ENCODE measurements around the gene MTCH1.

The MTCH1 gene, protein sequence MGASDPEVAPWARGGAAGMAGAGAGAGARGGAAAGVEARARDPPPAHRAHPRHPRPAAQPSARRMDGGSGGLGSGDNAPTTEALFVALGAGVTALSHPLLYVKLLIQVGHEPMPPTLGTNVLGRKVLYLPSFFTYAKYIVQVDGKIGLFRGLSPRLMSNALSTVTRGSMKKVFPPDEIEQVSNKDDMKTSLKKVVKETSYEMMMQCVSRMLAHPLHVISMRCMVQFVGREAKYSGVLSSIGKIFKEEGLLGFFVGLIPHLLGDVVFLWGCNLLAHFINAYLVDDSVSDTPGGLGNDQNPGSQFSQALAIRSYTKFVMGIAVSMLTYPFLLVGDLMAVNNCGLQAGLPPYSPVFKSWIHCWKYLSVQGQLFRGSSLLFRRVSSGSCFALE

DNA sequence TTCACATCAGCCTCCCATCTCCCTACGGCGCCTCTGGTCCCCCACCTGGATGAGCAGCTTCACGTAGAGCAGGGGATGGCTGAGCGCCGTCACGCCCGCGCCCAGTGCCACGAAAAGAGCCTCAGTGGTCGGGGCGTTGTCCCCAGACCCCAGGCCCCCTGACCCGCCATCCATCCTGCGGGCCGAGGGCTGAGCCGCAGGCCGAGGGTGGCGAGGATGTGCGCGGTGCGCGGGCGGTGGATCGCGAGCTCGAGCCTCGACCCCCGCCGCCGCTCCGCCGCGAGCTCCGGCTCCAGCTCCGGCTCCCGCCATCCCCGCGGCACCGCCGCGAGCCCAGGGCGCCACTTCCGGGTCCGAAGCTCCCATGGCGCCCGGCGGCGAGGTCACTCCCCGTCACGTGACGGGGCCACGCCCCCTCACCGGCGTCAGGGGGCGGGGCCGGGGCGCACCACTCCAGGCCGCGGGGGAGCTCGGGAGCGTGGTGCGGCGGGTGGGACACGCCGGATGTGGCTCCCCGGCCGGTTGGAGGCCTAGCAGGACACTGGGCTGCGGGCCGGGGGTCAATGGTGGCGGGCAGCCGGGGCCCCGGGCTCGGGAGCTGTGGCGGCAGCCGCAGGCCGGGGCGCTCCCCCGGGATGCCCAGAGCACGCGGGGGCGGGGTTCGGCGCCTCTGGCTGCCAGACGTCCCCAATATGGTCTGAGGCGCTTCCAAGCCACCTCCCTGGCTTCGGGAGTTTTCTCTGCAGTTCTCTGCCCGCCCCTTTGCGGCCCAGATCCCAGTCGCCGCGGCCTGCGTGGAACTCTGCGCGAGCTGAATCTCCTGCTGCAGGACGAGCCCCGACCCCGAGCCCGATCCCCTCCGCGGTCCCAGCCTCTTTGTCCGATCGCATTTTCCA is at the start of gene MTCH1:
TSS of gene MTCH1 (minus strand) at position 389 of the 896 bp plus-strand sequence. CDS start at position 366, 23 bp downstream.
- peak; percentile 89 for DNase-seq
- in situ Hi-C loops (cut with MboI; ENCODE audit: low pct_unique_long_range_greater_than_20kb, low sequenced_read_pairs) = no loop called here

DNA sequence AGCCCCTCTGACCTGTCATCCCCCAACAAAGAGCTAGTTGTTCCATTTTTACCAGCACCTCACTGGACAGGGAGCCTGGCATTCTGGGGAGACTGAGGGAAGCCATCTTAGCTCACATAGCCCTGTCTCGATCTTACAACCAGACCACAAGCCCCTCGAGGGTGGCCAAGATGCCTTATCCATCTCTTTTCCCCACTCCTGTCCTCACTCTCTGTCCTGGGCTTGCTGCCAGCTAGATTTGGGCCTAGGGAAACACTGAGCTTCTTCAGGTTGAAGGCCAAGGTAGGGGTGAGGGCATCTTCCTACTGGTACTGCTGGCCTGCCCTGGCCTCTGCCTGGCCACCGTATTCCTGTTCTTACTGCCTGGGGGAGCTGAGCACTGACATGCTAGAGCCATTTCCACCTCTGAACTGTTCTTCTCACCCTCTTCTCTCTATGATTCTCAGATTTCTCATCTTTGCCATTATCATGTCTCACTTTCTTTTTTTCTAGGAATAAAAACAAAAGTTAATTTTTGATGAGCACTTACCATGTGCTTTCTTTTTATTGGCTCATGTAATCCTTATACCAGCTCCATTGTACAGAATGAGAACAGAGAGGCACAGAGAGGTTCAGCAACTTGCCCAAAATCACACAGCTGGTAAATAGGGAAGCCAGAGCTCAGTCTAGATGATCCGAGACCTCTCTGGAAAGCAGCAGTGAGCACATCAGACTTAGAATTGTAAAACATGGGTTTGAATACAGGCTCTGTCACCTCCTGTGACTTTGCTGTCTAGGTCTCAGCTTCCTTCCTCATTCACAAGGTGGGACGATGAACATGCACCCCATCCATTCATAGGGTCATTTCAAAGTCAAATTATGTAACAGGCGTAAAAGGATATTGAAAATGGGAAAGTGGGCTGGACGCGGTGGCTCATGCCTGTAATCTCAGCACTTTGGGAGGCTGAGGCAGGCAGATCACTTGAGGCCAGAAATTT is 48.1 kb upstream of the MTCH1 start:
- peak; percentile 52 for DNase-seq
- in situ Hi-C loops (cut with MboI; ENCODE audit: low pct_unique_long_range_greater_than_20kb, low sequenced_read_pairs) = no loop called here

DNA sequence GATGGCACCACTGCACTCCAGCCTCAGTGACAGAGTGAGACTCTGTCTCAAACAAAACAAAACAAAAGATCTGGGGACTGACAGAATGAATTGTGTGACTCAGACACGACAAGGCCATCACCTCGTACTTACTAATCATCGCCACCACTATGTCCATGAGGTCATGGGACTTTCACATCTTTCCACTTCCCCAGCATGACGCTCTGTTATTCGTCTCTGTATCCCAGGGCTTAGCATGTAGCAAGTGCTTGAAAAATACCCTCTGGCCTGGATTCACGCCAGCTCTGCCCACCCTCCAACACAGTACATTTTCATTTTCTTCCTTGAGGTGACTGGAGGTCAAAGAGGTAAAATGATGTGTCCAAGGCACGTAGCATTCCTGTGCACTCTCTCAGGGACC is 47.3 kb upstream of the MTCH1 start:
- in situ Hi-C loops (cut with MboI; ENCODE audit: low pct_unique_long_range_greater_than_20kb, low sequenced_read_pairs) = no loop called here
- DNase-seq = no peak

DNA sequence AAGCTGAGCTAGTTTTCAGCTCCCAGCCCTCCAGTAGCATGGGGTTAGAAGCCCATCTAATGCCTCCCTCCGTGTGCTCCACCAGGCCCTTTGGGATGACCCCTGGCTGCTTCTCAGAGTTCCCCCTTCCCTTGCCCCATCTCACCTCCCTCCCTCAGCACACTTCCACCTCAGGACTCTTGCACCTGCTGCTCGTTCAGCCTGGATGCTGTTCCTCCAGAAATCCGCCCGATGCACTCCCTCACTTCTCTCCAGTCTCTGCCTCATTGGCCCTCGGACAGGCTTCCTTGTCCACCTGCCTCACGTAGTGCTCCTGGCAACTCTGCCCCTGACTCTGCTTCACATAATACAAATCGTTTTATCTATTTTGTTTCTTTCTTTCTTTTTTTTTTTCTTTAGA is 46.2 kb upstream of the MTCH1 start:
- DNase-seq = no peak
- in situ Hi-C loops (cut with MboI; ENCODE audit: low pct_unique_long_range_greater_than_20kb, low sequenced_read_pairs) = no loop called here

DNA sequence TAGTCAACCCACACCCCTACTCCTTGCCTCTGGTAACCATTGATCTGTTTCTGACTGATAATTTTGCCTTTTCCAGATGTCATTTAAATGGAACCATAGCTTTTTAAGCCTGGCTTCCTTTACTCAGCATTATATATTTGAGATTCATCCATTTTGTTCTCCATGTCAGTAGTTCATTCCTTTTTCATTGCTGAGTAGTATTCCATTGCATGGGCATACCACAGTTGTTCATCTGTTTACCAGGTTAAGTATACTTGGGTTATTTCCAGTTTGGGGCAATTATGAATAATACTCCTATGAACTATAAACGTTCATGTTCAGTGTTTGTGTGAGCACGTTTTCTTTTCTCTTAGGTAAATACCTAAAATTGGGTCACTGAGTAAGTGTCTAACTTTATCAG is 44.6 kb upstream of the MTCH1 start:
- DNase-seq = no peak
- in situ Hi-C loops (cut with MboI; ENCODE audit: low pct_unique_long_range_greater_than_20kb, low sequenced_read_pairs) = no loop called here

DNA sequence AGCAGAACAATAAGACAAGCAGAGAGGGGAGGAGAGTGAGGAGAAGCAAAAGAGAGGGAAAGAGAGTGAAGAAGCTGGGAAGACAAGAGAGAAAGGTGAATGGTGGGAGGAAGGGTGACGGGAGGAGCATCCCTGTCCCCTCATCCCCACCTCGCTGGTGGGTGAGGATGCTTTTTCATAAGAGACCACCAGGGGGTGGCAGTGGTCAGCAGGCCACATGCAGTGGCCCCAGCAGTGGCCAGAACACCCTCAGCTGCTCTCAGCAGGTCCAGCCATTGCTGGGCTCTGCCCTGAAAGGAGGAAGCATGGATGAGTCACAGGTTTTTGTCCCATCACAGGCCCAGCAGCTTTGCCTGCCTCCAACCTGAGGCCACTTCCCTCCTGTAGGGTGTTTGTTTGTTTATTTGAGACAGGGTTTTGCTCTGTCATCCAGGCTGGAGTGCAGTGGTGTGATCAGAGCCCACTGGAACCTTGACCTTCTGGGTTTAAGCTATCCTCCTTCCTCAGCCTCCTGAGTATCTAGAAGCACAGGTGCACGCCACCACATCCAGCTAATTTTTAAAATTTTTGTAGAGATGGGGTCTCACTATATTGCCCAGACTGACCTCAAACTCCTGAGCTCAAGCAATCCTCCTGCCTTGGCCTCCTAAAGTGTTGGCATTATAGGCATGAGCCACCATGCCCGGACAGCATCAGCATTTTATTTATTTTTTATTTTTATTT is 43.4 kb upstream of the MTCH1 start:
- in situ Hi-C loops (cut with MboI; ENCODE audit: low pct_unique_long_range_greater_than_20kb, low sequenced_read_pairs) = no loop called here
- DNase-seq = peak; percentile 85

DNA sequence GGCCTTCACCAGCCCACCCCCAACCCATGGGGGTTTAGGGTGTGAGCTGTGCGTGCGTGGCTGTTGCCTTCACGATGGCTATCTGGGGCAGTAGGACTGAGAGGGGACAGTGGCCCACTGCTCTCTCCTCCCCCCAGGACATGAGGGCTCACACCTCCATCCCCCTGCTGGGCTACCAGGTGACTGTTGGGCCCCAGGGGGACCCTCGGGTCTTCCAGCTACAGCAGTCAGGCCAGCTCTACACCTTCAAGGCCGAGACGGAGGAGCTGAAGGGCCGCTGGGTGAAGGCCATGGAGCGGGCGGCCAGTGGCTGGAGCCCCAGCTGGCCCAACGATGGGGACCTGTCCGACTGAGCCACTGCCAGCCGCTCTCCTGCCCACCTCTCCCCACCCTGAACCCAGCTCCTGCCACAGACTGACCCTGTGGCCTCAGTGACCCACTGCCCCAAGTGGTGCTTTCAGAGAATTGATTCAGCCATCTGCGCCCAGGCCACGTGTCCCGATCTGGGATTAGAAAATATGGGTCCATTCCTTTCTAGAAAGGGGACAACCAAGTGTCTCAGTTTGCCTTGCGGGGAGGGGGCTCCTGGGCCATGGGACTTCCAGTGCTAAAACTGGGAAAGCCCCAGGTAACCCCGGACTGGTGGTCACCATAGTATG is 41.9 kb upstream of the MTCH1 start:
- in situ Hi-C loops (cut with MboI; ENCODE audit: low pct_unique_long_range_greater_than_20kb, low sequenced_read_pairs) = no loop called here
- no peak for DNase-seq

DNA sequence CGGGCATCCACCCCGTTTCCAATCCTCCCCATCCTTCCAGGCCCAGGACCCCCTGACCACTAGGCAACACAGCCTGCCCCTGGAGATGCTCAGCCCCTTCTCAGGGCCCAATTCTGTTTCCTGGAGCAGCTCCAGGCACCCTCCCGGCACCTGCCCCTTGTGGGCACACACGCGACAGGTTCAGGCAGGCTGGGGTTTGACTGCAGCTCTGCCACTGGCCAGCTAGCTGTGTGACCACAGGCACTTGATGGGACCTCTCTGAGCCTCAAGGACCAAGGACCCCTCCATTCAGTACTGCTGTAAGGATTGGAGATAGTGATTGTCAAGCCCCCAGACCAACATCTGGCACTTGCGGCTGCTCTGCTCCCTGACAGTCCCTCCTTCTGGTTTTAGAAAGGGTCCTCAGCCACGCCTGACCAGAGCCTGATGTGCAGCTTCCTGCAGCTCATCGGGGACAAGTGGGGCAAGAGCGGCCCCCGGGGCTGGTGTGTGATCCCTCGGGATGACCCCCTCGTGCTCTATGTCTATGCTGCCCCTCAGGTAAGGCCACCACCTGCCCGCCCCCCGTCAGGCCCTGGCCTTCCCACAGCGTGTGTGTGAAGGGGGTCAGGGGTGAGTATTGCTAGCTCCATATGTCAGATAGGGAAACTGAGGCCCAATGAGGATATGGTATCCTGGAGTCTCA is 41.2 kb upstream of the MTCH1 start:
- in situ Hi-C loops (cut with MboI; ENCODE audit: low pct_unique_long_range_greater_than_20kb, low sequenced_read_pairs) = no loop called here
- no peak for DNase-seq

DNA sequence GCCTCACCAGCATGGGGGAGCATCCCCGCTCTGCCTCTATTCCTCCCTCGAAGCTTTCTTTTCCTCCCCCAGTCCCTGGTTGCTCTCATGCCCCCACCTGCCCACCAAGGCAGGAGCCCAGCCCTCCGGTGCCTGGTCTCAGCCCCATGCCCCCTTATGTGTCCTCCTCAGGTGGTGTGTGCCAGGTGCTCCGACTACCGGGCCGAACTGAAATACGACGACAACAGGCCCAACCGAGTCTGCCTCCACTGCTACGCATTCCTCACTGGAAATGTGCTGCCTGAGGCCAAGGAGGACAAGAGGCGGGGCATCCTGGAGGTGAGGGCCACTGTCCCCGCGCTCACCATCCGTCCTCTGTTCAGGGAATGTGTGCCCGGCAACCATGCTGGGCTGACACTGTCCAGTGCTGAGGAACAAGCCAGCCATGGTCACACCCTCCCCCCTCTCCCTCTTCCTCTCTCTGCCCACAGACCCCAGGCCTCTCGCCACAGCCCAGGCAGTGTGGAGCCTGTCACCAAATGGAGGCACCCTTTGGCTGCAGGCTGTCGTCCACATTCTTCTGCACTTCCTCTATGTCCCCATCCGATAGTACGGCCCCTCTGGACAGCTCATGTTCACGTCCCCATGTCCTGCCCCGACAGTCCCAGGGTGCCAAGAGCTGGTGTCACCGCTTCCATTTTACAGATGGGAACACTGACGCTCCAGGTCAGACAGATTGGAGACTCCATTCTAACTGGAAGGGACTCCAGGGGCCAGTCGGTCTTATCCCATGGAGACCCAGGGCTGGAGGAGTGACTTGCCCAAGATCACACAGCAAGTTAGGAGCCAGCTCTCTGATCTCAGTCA is 39.8 kb upstream of the MTCH1 start:
- DNase-seq = no peak
- in situ Hi-C loops (cut with MboI; ENCODE audit: low pct_unique_long_range_greater_than_20kb, low sequenced_read_pairs) = no loop called here

DNA sequence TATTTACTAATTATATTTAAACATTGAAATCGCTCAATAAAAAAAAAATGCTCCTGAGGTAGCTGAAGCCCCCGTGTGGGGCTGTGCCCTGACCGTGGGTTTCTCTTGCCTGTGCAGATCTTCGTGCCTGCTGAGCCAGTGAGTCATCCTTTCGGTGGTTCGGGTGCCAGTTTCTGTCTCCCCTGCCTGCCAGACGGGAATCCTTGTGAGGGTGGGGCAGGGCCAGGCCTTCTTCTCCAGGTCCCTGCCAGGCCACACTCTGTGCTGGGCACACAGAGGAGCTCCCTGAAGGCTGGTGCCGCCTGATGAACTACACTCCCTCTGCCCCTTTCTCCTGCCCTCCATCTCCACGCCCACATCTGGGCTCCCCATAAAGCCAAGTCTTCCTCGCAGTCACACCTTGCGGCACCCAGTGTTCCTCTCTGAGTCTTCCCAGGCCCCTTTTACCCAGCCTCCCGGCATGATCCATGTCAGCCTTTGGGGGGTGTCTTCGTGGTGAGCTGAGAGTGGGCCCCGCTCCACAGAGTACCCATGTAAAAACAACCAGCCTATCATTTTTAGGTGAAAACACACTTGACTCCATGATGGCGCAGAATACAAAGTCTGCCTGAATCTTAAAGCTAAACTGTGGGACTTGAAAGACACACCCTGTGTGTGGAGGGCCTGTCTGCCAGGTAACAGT is 38.8 kb upstream of the MTCH1 start:
- no peak for DNase-seq
- in situ Hi-C loops (cut with MboI; ENCODE audit: low pct_unique_long_range_greater_than_20kb, low sequenced_read_pairs) = no loop called here

DNA sequence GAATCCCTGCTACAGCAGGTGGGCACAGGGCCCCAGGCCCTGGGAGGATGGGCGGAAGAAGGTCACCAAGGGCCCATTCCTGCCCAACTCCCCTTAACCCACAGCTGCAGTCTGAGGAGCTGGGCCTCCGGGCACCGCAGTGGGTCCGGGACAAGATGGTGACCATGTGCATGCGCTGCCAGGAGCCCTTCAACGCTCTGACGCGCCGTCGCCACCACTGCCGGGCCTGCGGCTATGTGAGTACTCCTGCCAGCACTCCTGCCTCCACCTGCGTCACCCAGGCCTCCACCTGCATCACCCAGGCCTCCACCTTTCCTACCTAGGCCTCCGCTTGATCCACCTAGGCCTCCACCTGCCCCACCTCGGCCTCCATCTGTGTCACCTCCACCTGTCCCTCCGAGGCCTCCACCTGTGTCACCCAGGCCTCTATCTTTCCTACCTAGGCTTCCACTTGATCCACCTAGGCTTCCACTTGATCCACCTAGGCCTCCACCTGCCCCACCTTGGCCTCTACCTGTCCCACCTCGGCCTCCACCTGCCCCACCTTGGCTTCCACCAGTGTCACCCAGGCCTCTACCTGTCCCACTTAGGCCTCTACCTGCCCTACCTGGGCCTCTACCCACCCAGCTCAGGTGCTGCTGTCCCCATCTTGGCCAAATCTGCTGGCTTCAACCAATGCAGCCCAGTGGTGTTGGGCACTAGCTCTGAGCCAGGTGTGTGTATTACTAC is 36.3 kb upstream of the MTCH1 start:
- in situ Hi-C loops (cut with MboI; ENCODE audit: low pct_unique_long_range_greater_than_20kb, low sequenced_read_pairs) = no loop called here
- no peak for DNase-seq

DNA sequence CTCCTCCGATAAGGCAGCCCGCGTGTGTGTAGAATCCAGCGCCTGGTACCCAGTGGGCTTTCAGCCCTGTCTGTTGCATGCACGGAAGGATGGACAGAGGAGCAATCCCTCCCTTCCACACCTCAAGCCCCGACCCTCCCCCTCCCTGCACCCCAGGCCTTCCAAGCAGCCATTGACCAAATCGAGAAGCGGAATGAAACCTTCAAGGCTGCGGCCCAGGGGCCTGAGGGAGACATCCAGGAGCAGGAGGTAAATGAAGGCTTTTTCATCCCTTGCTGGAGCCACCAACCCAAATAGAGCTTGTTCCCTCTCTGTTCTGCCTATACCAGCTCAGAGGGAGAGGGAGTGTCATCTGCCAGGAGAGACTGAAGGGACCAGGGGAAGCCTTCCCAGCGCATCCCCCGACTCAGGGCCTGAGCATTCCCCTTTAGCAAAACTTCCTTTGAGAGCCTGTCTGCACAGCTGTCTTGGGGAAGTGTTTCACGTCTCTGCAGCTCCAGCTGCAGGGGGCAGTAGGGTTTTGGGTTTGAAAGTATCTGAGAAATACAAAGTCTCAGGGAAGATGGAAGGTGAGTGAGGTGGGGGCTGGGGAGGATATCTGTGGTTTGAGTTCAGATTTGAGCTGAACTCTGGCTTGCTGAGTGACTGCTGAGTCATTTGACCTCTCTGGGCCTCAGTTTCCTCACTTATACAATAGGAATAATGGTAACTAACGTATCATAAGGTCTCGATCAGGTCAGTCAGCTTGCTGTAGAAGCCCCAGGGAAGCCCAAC is 35.5 kb upstream of the MTCH1 start:
- peak; percentile 83 for DNase-seq
- in situ Hi-C loops (cut with MboI; ENCODE audit: low pct_unique_long_range_greater_than_20kb, low sequenced_read_pairs) = no loop called here

DNA sequence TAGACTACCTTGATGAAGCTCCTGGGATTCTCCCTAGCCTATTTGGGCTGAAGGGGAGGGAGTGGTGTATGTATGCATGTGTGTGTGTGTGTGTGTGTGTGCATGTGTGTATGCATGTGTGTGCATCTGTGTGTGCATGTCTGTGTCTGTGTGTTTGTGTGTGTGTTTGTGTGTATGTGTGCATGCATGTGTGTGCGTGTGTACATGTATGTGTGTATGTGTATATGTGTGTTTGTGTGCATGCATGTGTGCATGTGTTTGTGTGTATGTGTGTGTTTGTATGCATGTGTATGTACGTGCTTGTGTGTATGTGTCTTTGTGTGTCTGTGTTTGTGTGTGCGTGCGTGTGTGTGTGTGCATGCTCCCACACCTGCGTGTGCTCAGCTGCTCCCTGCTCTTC is 34.8 kb upstream of the MTCH1 start:
- in situ Hi-C loops (cut with MboI; ENCODE audit: low pct_unique_long_range_greater_than_20kb, low sequenced_read_pairs) = no loop called here
- no peak for DNase-seq

DNA sequence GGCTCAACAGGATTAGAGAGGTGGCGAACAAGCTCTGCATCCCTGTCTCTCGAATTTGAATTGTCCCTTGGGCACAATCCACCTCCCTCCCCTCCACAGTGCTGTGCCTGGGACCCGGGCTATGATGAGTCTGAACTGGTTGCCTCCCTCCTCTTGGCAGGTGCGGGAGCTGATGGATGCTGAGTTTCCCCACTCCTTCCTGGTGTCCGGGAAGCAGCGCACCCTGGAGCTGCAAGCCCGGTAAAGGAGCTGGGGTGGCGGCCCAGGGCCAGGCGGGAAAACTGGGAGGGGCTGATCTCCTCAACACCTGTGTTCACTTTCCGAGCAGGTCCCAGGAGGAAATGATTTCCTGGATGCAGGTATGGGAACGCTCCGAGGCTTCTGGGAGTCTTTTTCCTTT is 34.4 kb upstream of the MTCH1 start:
- no peak for DNase-seq
- in situ Hi-C loops (cut with MboI; ENCODE audit: low pct_unique_long_range_greater_than_20kb, low sequenced_read_pairs) = no loop called here

DNA sequence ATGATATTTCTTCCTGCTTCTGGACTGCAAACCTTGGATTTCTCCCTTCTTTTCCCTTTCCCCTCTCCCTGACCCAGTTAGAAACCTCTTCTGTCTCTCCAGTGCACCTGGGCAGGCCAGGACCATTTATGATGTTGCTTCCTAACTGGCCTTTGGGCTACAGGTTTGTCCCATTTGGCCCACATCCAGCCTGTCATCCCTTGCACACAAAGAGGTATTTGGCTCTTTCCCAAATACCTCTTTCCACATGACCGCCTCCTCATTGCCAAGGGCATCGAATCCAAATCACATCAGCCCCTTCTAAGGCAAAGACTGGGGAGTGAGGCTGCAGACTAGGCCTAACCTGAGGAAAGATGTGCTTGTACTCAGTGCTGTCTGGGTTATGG is 33.1 kb upstream of the MTCH1 start:
- no peak for DNase-seq

More for the DNA sequence above, 33.1 kb upstream of the MTCH1 start:
- in situ Hi-C loops (cut with MboI; ENCODE audit: low pct_unique_long_range_greater_than_20kb, low sequenced_read_pairs) = no loop called here

Measured in KBM-7 (cell line).